ENCODE data around the gene ANTXR2.

Gene ANTXR2

GRCh38 chr4:80091688-80092087, 18.7 kb upstream of the ANTXR2 start:
- DNase-seq, result no peak

- no peak for DNase-seq
Observed at GRCh38 chr4:80091184-80091583, 18.2 kb upstream of the ANTXR2 start.

- no peak for DNase-seq
Observed at GRCh38 chr4:80090090-80090489, 17.1 kb upstream of the ANTXR2 start.

- DNase-seq, result no peak
Observed at GRCh38 chr4:80088471-80088870, 15.4 kb upstream of the ANTXR2 start.

GRCh38 chr4:80086296-80086695, 13.3 kb upstream of the ANTXR2 start:
- DNase-seq, result no peak

GRCh38 chr4:80085081-80085480, 12.1 kb upstream of the ANTXR2 start:
- DNase-seq, result no peak

- no peak for DNase-seq
Observed at GRCh38 chr4:80082693-80083092, 9.7 kb upstream of the ANTXR2 start.

- no peak for DNase-seq
Observed at GRCh38 chr4:80081566-80081965, 8.5 kb upstream of the ANTXR2 start.

GRCh38 chr4:80079255-80079923, 6.4 kb upstream of the ANTXR2 start:
- no peak for DNase-seq

GRCh38 chr4:80078346-80079092, 5.5 kb upstream of the ANTXR2 start:
- no peak for DNase-seq

GRCh38 chr4:80077639-80078038, 4.6 kb upstream of the ANTXR2 start:
- DNase-seq, result no peak

- DNase-seq, result no peak
Observed at GRCh38 chr4:80076681-80077080, 3.7 kb upstream of the ANTXR2 start.

- DNase-seq, result no peak
Observed at GRCh38 chr4:80075995-80076675, 3.1 kb upstream of the ANTXR2 start.

GRCh38 chr4:80074651-80075050, 1.6 kb upstream of the ANTXR2 start:
- no peak for DNase-seq

- no peak for DNase-seq
Observed at GRCh38 chr4:80074069-80074468, 1.0 kb upstream of the ANTXR2 start.

- no peak for DNase-seq
Observed at GRCh38 chr4:80073473-80074008, 512 bp upstream of the ANTXR2 start.

GRCh38 chr4:80072228-80072743, 743 bp downstream of the ANTXR2 start:
- peak in 1 of 2 donors; percentile 11 for DNase-seq

- DNase-seq, result no peak
Observed at GRCh38 chr4:80071604-80072227, 1.3 kb downstream of the ANTXR2 start.

- DNase-seq, result no peak
Observed at GRCh38 chr4:80070880-80071603, 2.0 kb downstream of the ANTXR2 start.

GRCh38 chr4:80069837-80070731, 2.9 kb downstream of the ANTXR2 start:
- DNase-seq, result no peak

Data from hippocampal formation (tissue), 2 donors.